Astrocyte (in vitro differentiated cells and primary cell): ENCODE measurements around the gene AGTPBP1. TPM values are rescaled to one million over a fixed set of nuclear protein-coding genes. Genes with fewer than 3 reads are reported as not detected.

ENCODE experiments used
- DNase-seq: peaks from one replicate; pipeline ENCODE4 v3.0.0-alpha.2; 2010; ENCODE audit warnings: low read depth
- FAIRE-seq: peaks from 2 replicates; lab custom pipeline; 2011; peaks lifted over from hg19 to GRCh38; lab: Jason Lieb, UNC
- H2AFZ ChIP-seq: 2 replicates; pipeline ENCODE4 v1.6.0; 2012; ENCODE audit warnings: low read depth, low read length, inconsistent platforms
- H3K27ac ChIP-seq: 2 replicates; pipeline ENCODE4 v1.5.1; 2011; ENCODE audit warnings: low read depth, low read length, inconsistent platforms
- H3K27me3 ChIP-seq: 2 replicates; pipeline ENCODE4 v1.6.0; 2011; ENCODE audit warnings: low read length, inconsistent platforms; ENCODE audit not compliant: insufficient read depth
- H3K36me3 ChIP-seq: 2 replicates; pipeline ENCODE4 v1.5.1; 2011; ENCODE audit warnings: low read length, inconsistent platforms; ENCODE audit not compliant: insufficient read depth
- H3K4me1 ChIP-seq: 2 replicates; pipeline ENCODE4 v1.5.1; 2011; ENCODE audit warnings: low read length, inconsistent platforms; ENCODE audit not compliant: insufficient read depth
- H3K4me2 ChIP-seq: 2 replicates; pipeline ENCODE4 v1.6.0; 2012; ENCODE audit warnings: low read length, inconsistent platforms
- H3K4me3 ChIP-seq: 2 replicates; pipeline ENCODE4 v1.5.1; 2011; ENCODE audit warnings: low read depth, mild to moderate bottlenecking, low read length, inconsistent platforms; ENCODE audit not compliant: insufficient read depth
- H3K79me2 ChIP-seq: 2 replicates; pipeline ENCODE4 v1.6.0; 2012; ENCODE audit warnings: mild to moderate bottlenecking, low read length, inconsistent platforms; ENCODE audit not compliant: insufficient read depth
- H3K9ac ChIP-seq: 2 replicates; pipeline ENCODE4 v1.6.0; 2012; ENCODE audit warnings: mild to moderate bottlenecking, low read length, inconsistent platforms
- H3K9me3 ChIP-seq: 2 replicates; pipeline ENCODE4 v1.5.1; 2012; ENCODE audit warnings: low read depth, mild to moderate bottlenecking, low read length, inconsistent platforms; ENCODE audit not compliant: insufficient read depth
- H4K20me1 ChIP-seq: 2 replicates; pipeline ENCODE4 v1.6.0; 2012; ENCODE audit warnings: low read length, inconsistent platforms; ENCODE audit not compliant: insufficient read depth
- H3K27ac Mint-ChIP-seq: one replicate; pipeline ENCODE4 v1.8.0; 2021; ENCODE audit warnings: mild to moderate bottlenecking, mixed read lengths; ENCODE audit not compliant: unreplicated experiment
- H3K27me3 Mint-ChIP-seq: one replicate; pipeline ENCODE4 v1.8.0; 2021; ENCODE audit warnings: low read depth, mixed read lengths; ENCODE audit not compliant: unreplicated experiment
- H3K36me3 Mint-ChIP-seq: one replicate; pipeline ENCODE4 v1.8.0; 2021; ENCODE audit warnings: low read depth, mixed read lengths; ENCODE audit not compliant: unreplicated experiment
- H3K4me1 Mint-ChIP-seq: one replicate; pipeline ENCODE4 v1.8.0; 2021; ENCODE audit warnings: low read depth, mixed read lengths; ENCODE audit not compliant: unreplicated experiment
- H3K4me3 Mint-ChIP-seq: one replicate; pipeline ENCODE4 v1.8.0; 2021; ENCODE audit warnings: mild to moderate bottlenecking, moderate library complexity, mixed read lengths; ENCODE audit not compliant: unreplicated experiment
- H3K9me3 Mint-ChIP-seq: one replicate; pipeline ENCODE4 v1.8.0; 2021; ENCODE audit warnings: mild to moderate bottlenecking, mixed read lengths; ENCODE audit not compliant: unreplicated experiment
- CTCF ChIP-seq: IDR thresholded peaks from 2 replicates; pipeline ENCODE4 v1.5.1; 2011; ENCODE audit warnings: low read depth, mild to moderate bottlenecking, inconsistent platforms, low read length, moderate library complexity; ENCODE audit not compliant: insufficient read depth
- EZH2 ChIP-seq: IDR thresholded peaks from 2 replicates; pipeline ENCODE4 v1.6.1; 2012; ENCODE audit warnings: mild to moderate bottlenecking, low read length, inconsistent platforms; ENCODE audit not compliant: insufficient read depth
- total RNA-seq: library from RNA; stranded (reverse); gene quantifications from 2 replicates; pipeline ENCODE4 v1.2.1, GENCODE V29; 2021

AGTPBP1 gene
- total RNA-seq, 1 donor from 2014 or later = 30.0 TPM

DNA sequence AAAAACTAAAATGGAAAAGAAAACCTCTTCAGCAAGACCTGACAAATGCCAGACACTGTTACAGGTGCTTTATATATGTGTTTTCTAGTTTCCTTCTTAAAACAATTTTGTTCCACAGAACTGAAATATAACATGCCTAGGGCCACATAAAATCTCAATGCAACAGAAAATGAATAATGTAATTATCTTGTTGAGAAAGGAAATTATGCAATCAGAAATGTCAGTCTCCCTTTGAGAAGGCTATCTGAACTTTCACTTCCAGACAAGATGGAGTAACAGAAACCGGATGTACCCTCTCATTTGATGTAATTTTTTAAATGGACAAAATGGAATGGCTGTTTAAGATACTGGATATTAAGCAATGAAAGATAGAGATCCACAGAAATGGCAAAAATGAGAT, 79.2 kb downstream of the AGTPBP1 start:
- no peak for TF ChIP-seq CTCF
- no peak for TF ChIP-seq EZH2
- no peak overlapping the region for H3K4me3 Mint-ChIP-seq
- no peaks in the 10 kb centered on the region for H3K9me3 Mint-ChIP-seq
- Histone ChIP-seq H3K9ac (no peak overlapping the region), H4K20me1 (no peaks in the 10 kb centered on the region), H3K27me3 (no peaks in the 10 kb centered on the region), H3K27ac (no peak overlapping the region), H3K9me3 (no peaks in the 10 kb centered on the region), H2AFZ (no peak overlapping the region), H3K36me3 (no peaks in the 10 kb centered on the region), H3K4me3 (no peak overlapping the region), H3K4me2 (no peak overlapping the region), H3K79me2 (no peaks in the 10 kb centered on the region), H3K4me1 (no peaks in the 10 kb centered on the region)
- no peaks in the 10 kb centered on the region for H3K27me3 Mint-ChIP-seq
- no peak for DNase-seq
- H3K36me3 Mint-ChIP-seq = no peaks in the 10 kb centered on the region
- H3K4me1 Mint-ChIP-seq = no peaks in the 10 kb centered on the region
- H3K27ac Mint-ChIP-seq = no peak overlapping the region
- no peak for FAIRE-seq

DNA sequence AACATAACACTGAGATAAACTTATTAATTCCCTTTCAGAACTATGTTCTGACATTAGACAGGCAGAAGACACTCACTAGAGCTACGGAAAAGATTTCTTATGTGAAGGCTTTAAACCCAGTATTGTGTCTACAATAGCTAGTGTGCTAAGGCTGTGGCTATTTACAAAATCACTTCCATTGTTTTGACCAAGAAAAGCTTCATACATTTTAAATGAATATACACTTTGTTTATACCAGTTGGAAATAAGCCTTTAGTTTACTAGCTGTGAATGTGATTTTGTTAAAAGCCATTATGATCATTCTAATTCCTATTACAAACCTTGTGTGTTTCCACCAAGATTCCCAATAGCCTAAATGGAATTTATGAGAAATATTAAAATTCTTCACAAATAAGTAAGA, 83.0 kb downstream of the AGTPBP1 start:
- Histone ChIP-seq H3K9me3 (no peaks in the 10 kb centered on the region), H3K9ac (no peak overlapping the region), H4K20me1 (no peaks in the 10 kb centered on the region), H3K4me2 (no peak overlapping the region), H3K4me1 (no peaks in the 10 kb centered on the region), H3K4me3 (no peak overlapping the region), H3K27ac (no peak overlapping the region), H3K36me3 (no peaks in the 10 kb centered on the region), H2AFZ (no peak overlapping the region), H3K27me3 (no peaks in the 10 kb centered on the region), H3K79me2 (no peaks in the 10 kb centered on the region)
- FAIRE-seq = no peak
- no peaks in the 10 kb centered on the region for H3K4me1 Mint-ChIP-seq
- DNase-seq = no peak
- TF ChIP-seq EZH2 (no peak), CTCF (no peak)
- no peaks in the 10 kb centered on the region for H3K27me3 Mint-ChIP-seq
- H3K36me3 Mint-ChIP-seq = no peaks in the 10 kb centered on the region
- no peak overlapping the region for H3K4me3 Mint-ChIP-seq
- H3K27ac Mint-ChIP-seq = no peak overlapping the region
- H3K9me3 Mint-ChIP-seq = no peaks in the 10 kb centered on the region

GRCh38 chr9:85653153-85653552, 88.6 kb downstream of the AGTPBP1 start:
- Mint-ChIP-seq H3K4me3 (no peak overlapping the region), H3K36me3 (no peaks in the 10 kb centered on the region), H3K27ac (no peak overlapping the region), H3K4me1 (peaks cover 2% of the 10 kb centered on the region), H3K27me3 (no peaks in the 10 kb centered on the region), H3K9me3 (no peaks in the 10 kb centered on the region)
- H3K9me3 ChIP-seq = no peaks in the 10 kb centered on the region
- no peaks in the 10 kb centered on the region for H3K36me3 ChIP-seq
- no peaks in the 10 kb centered on the region for H3K27me3 ChIP-seq
- DNase-seq (no peak), FAIRE-seq (no peak)
- H3K4me3 ChIP-seq = no peak overlapping the region
- TF ChIP-seq CTCF (no peak), EZH2 (no peak)
- H3K4me2 ChIP-seq = no peak overlapping the region
- no peaks in the 10 kb centered on the region for H3K79me2 ChIP-seq
- no peaks in the 10 kb centered on the region for H4K20me1 ChIP-seq
- no peak overlapping the region for H3K9ac ChIP-seq
- no peak overlapping the region for H3K27ac ChIP-seq
- H3K4me1 ChIP-seq = no peaks in the 10 kb centered on the region
- H2AFZ ChIP-seq = no peak overlapping the region
